ENCODE results near the gene HSD3B7. TPM values are rescaled to one million over a fixed set of nuclear protein-coding genes. Genes with fewer than 3 reads are reported as not detected.

Gene HSD3B7
- polyA plus RNA-seq, 3 donors: 8.1 to 10.9 (median 10.8) TPM

- no peak for DNase-seq
Measured at GRCh38 chr16:31020536-31020935, 35.5 kb downstream of the HSD3B7 start.

- DNase-seq: no peak
Measured at GRCh38 chr16:31022544-31023251, 37.7 kb downstream of the HSD3B7 start.

- DNase-seq: no peak
Measured at GRCh38 chr16:31023252-31023602, 38.2 kb downstream of the HSD3B7 start.

- DNase-seq: no peak
Measured at GRCh38 chr16:31023627-31024226, 38.7 kb downstream of the HSD3B7 start.

- no peak for DNase-seq
Measured at GRCh38 chr16:31025339-31025738, 40.3 kb downstream of the HSD3B7 start.

- no peak for DNase-seq
Measured at GRCh38 chr16:31029272-31029671, 44.3 kb downstream of the HSD3B7 start.

GRCh38 chr16:31031276-31031675 is 46.3 kb downstream of the HSD3B7 start:
- DNase-seq: no peak

GRCh38 chr16:31032736-31033708 is 48.0 kb downstream of the HSD3B7 start, which contains the start of gene STX4:
Gene STX4 (plus strand): TSS chr16:31033558. CDS start chr16:31033806, 248 bp downstream.
- DNase-seq: peak; percentile 96

- DNase-seq: peak; percentile 76
Measured at GRCh38 chr16:31033709-31034492, 48.9 kb downstream of the HSD3B7 start.

- no peak for DNase-seq
Measured at GRCh38 chr16:31036691-31037090, 51.7 kb downstream of the HSD3B7 start.

Other genes starting within 250 kb of the HSD3B7 start
- 10 to 100 TPM; 28.7 to 44.8 (median 40.7) TPM for gene PHKG2, start 236.8 kb upstream of the HSD3B7 start, polyA plus RNA-seq (ENCODE audit: insufficient read length in 3 of 3)
- gene CFAP119, start 223.1 kb upstream of the HSD3B7 start, polyA plus RNA-seq (ENCODE audit: insufficient read length in 3 of 3): 10 to 100 TPM; 11.8 to 14.6 (median 12.8) TPM
- 100 to 1,000 TPM; 120 to 133 (median 120) TPM for gene RNF40, start 222.9 kb upstream of the HSD3B7 start, polyA plus RNA-seq (ENCODE audit: insufficient read length in 3 of 3)
- 10 to 100 TPM; 26.5 to 32.4 (median 30.3) TPM for gene ZNF629, start 198.0 kb upstream of the HSD3B7 start, polyA plus RNA-seq (ENCODE audit: insufficient read length in 3 of 3)
- 10 to 100 TPM; 43.7 to 52.6 (median 44.6) TPM for gene BCL7C, start 91.1 kb upstream of the HSD3B7 start, polyA plus RNA-seq (ENCODE audit: insufficient read length in 3 of 3)
- 1 to 10 TPM; 7.5 to 8.4 (median 7.7) TPM for gene CTF1, start 88.6 kb upstream of the HSD3B7 start, polyA plus RNA-seq (ENCODE audit: insufficient read length in 3 of 3)
- 10 to 100 TPM; 32.2 to 35.4 (median 34.8) TPM for gene FBXL19, start 61.6 kb upstream of the HSD3B7 start, polyA plus RNA-seq (ENCODE audit: insufficient read length in 3 of 3)
- gene ORAI3, start 36.1 kb upstream of the HSD3B7 start, polyA plus RNA-seq (ENCODE audit: insufficient read length in 3 of 3): 10 to 100 TPM; 21.7 to 23.4 (median 23.3) TPM
- gene SETD1A, start 27.5 kb upstream of the HSD3B7 start, polyA plus RNA-seq (ENCODE audit: insufficient read length in 3 of 3): 10 to 100 TPM; 18.7 to 22.6 (median 20.2) TPM
- 1 to 10 TPM; 1.2 to 2.2 (median 1.7) TPM for gene STX1B, start 25.4 kb downstream of the HSD3B7 start, polyA plus RNA-seq (ENCODE audit: insufficient read length in 3 of 3)
- 10 to 100 TPM; 38.4 to 47.3 (median 45.4) TPM for gene STX4, start 48.4 kb downstream of the HSD3B7 start, polyA plus RNA-seq (ENCODE audit: insufficient read length in 3 of 3)
- 1 to 10 TPM; 5.7 to 7.6 (median 6.4) TPM for gene ZNF668, start 89.0 kb downstream of the HSD3B7 start, polyA plus RNA-seq (ENCODE audit: insufficient read length in 3 of 3)
- 10 to 100 TPM; 13.2 to 19.0 (median 14.5) TPM for gene ZNF646, start 89.2 kb downstream of the HSD3B7 start, polyA plus RNA-seq (ENCODE audit: insufficient read length in 3 of 3)
- gene PRSS53, start 103.7 kb downstream of the HSD3B7 start, polyA plus RNA-seq (ENCODE audit: insufficient read length in 3 of 3): 1 to 10 TPM; 1.0 to 2.0 (median 1.3) TPM
- gene VKORC1, start 109.6 kb downstream of the HSD3B7 start, polyA plus RNA-seq (ENCODE audit: insufficient read length in 3 of 3): 10 to 100 TPM; 64.6 to 86.1 (median 72.4) TPM
- 10 to 100 TPM; 40.4 to 47.7 (median 41.6) TPM for gene BCKDK, start 123.2 kb downstream of the HSD3B7 start, polyA plus RNA-seq (ENCODE audit: insufficient read length in 3 of 3)
- gene KAT8, start 132.5 kb downstream of the HSD3B7 start, polyA plus RNA-seq (ENCODE audit: insufficient read length in 3 of 3): 10 to 100 TPM; 66.4 to 80.5 (median 75.9) TPM
- 10 to 100 TPM; 74.4 to 91.2 (median 75.3) TPM for gene PRSS8, start 150.5 kb downstream of the HSD3B7 start, polyA plus RNA-seq (ENCODE audit: insufficient read length in 3 of 3)
- 1 to 10 TPM; 1.4 to 2.0 (median 1.7) TPM for gene PRSS36, start 164.9 kb downstream of the HSD3B7 start, polyA plus RNA-seq (ENCODE audit: insufficient read length in 3 of 3)
- gene FUS, start 194.9 kb downstream of the HSD3B7 start, polyA plus RNA-seq (ENCODE audit: insufficient read length in 3 of 3): 100 to 1,000 TPM; 689 to 914 (median 729) TPM
- gene PYCARD, start 217.6 kb downstream of the HSD3B7 start, polyA plus RNA-seq (ENCODE audit: insufficient read length in 3 of 3): 10 to 100 TPM; 10.3 to 13.1 (median 12.4) TPM
- under 1 TPM; 0.07 to 0.28 (median 0.18) TPM for gene TRIM72, start 228.9 kb downstream of the HSD3B7 start, polyA plus RNA-seq (ENCODE audit: insufficient read length in 3 of 3)
- not detected for gene PYDC1, start 231.9 kb downstream of the HSD3B7 start, polyA plus RNA-seq (ENCODE audit: insufficient read length in 3 of 3)